GM18507 (cell line): ENCODE measurements around the gene ZBTB4.
"Not testable (repeated sequence)": the region's sequence is repeated elsewhere in the genome, so short reads cannot be mapped to it uniquely, and the experiment has no call there.

ENCODE experiments used
- DNase-seq: peaks from one replicate; pipeline ENCODE4 v3.0.0; 2011; ENCODE audit warnings: low read depth; ENCODE audit not compliant: insufficient read length; ENCODE audit errors: extremely low spot score
- FAIRE-seq: peaks from 2 replicates; lab custom pipeline; 2011; peaks lifted over from hg19 to GRCh38; lab: Jason Lieb, UNC

ZBTB4 gene

DNA sequence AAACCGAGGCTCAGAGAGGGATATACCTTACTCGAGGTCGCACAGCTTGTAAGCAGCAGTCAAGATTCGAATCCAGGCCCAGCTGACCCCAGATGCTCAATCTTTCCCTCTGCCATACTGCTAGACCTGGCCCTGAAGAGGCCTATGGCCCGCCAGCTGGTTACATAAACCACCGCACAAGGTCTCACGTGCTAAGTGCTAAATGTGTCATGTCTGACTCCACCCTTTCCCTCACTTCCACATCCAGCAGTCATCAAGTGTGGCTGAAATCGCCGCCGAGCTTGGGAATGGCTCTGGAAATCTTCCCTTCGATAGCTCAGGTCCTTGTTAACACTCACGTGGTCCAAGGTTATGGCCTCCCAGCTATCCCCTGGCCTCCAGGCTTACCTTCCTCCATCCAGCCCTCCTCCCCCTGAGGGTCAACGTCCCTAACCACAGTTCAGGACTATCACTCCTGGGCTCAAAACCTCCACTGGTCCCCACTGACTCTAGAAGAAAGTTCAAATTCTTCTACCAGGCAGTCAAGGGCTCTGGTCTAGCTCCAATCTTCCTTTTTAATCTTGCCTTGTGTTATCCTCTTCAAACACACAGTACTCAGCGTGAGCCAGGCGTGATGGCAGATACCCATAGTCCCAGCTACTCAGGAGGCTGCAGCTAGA lies 3.5 kb downstream of the ZBTB4 start:
- DNase-seq (no peak), FAIRE-seq (no peak)

- DNase-seq, FAIRE-seq: not testable (repeated sequence)
These were observed 4.7 kb downstream of the ZBTB4 start for GRCh38 chr17:7474767-7475166.

DNA sequence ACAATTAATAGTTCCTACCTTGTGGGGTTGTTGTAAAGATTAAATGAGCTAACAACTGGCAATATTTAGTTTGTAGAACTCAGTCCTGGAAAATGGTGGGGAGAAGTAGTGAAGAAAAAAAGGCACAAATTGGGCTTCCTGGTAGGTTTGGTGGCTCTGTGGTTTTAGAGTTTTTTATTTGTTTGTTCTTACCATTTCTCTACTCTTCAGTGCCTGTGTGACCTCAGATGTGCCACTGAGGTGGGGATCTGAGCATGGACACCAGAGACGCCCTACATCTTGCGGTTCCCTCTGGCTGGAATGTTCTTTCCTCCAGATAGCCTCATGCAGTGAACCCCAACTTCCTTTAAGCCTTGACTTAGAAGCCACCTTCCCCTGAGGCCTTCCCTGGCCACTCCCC lies 7.7 kb downstream of the ZBTB4 start:
- FAIRE-seq, result no peak

GRCh38 chr17:7470457-7470973 lies 8.9 kb downstream of the ZBTB4 start:
- FAIRE-seq, DNase-seq: not testable (repeated sequence)

More for the DNA sequence above, 7.7 kb downstream of the ZBTB4 start:
- DNase-seq, result no peak

- not testable (repeated sequence) for FAIRE-seq, DNase-seq
These were observed 9.6 kb downstream of the ZBTB4 start for GRCh38 chr17:7469843-7470242.

DNA sequence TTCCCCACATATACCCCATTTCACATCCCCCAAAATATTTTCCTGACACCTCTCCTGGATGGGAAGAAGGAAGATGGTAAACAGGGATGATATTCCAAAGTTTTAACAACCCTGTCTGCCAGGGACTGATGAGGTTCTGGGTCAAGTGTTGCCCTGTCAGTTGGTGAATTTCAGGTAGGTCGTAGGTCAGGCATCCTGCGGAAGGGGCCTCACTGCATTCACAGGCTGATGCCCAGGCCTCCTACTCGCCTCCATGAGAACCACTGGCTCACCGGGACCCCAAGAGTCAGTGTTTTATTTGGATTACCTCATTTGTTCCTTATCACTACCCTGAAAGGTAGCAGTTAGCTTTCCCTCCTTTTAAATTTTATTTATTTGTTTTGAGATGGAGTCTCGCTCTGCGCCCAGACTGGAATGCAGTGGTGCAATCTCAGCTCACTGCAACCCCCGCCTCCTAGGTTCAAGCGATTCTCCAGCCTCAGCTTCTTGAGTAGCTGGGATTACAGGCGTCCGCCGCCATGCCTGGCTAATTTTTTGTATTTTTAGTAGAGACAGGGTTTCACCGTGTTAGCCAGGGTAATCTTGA lies 10.5 kb downstream of the ZBTB4 start:
- FAIRE-seq, result no peak
- no peak for DNase-seq

DNA sequence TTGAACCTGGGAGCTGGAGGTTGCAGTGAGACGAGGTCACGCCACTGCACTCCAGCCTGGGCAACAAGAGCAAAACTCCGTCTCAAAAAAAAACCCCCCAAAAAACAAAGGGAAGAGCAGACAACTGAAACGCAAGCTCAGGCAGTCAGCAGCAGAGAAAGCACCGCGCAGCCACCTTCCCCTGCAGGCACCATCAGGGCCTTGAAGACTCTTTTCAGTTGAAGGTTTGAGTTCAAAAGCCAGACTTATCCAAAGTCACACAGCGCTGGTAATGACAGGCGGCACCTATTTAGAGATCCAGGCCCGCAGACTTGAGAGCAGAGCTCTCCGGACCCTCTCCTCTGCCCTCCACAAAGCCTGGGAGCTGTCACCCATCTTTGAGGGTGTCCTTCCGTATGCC lies 11.1 kb downstream of the ZBTB4 start:
- FAIRE-seq, result no peak
- DNase-seq, result no peak

DNA sequence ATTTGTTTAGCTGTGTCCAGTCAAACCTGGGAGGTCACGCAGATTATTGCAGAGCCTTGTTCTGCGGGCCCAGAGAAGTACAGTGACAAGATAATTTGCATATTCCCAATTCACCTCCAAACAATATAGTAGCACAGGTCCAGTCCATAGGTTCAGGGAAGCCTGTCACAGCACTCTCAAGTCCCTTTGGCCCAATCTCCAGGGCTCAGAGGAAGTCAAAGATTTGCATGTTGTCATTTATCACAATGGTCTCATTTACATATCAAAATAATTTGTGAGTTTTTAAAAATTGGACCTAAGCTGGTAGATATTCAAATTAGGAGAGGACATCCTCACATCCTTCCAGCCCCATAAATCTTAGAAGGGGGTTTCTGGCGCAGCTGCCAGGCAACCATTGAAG lies 11.9 kb downstream of the ZBTB4 start:
- DNase-seq (no peak), FAIRE-seq (no peak)

DNA sequence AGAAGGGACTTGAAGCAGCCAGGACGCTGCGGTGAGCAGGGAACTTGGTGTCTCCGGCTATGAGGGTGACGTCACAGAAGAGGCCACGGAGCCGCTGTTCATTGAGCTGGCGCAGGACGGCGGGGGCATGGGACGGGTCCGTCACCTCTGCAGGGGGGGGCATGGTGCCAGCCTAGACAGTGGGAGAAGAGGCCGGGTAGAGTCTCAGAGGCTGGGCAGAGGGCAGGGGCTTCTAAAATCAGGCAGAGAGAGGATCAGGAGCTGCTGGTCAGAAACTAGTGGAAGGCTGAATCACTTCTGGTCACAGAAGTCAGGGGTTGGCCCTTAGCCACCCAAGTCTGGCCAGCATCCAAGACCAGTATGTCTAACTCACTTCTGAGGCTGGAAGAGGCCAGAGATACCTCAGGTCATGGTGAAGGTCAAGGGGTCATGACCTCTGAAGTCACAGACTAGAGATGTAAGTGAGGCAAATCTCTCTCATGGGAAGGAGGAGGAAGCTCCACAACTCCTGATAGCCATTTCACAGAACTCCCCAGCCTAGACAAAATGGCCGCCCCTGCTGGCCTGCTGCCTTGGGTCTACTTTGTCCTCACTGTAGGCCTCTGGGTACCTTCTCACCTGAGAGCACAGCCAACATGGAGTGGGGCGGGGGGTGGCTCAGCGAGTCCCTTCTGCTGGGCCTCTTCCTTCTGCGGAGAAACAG lies 12.6 kb downstream of the ZBTB4 start:
- DNase-seq (no peak), FAIRE-seq (no peak)

DNA sequence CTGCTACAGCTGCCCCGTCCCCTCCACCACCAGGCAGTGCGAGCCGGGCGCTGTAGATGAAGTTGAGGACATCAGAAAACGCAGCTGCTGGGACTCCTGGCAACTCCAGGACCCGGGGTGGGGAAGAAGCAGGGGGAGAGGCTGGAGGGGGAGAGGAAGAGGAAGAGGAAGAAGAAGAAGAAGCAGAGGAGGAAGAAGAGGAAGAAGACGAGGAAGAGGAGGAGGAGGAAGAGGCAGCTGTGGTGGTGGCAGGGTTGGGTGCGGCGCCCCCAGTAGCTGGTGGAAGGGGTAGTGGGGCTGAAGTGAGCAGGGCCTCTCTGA lies 13.2 kb downstream of the ZBTB4 start:
- DNase-seq (no peak), FAIRE-seq (no peak)

GRCh38 chr17:7465597-7466275 lies 13.7 kb downstream of the ZBTB4 start:
- no peak for FAIRE-seq
- DNase-seq, result no peak

DNA sequence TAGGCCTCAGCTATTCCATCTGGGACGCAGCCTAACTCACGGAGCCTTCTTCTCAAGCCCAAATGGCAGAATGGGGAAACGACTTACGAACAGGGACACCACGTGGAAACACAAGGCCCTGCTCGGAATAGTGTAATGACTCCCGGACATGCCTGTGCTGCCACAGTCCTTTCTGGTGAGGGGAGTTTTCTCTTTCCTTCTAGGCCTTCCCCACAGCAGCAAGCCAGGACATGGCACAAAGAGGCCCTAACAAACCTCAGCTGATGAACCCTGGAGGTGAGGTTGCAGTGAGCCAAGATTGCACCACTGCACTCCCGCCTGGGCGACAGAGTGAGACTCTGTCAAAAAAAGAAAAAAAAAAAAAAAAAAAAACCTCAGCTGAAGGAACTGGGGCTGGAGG lies 15.3 kb downstream of the ZBTB4 start:
- DNase-seq, result no peak
- FAIRE-seq, result no peak

DNA sequence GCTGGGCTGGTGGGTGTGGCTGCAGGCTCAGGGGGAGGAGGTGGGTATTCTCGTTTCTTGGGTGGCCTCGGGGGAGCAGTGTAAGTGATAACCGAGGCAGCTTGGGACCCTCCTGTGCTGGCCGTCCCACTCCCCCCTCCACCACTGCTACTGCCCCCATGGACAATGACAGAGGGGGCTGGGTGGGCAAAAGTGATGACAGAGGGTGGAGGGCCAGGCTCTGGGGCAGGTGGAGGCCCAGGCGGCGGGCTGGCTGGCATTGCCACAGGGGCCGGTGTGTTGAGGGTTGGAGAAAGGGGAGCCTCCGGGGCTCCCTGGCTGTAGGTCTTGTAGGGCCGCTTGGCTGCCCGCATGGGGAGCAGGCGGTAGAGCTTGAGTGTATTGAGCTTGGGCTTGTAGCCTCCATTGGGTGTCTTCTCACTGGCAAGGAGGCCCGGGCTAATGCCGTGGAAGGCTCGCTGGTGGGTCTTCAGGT lies 16.0 kb downstream of the ZBTB4 start:
- no peak for FAIRE-seq
- DNase-seq, result no peak

DNA sequence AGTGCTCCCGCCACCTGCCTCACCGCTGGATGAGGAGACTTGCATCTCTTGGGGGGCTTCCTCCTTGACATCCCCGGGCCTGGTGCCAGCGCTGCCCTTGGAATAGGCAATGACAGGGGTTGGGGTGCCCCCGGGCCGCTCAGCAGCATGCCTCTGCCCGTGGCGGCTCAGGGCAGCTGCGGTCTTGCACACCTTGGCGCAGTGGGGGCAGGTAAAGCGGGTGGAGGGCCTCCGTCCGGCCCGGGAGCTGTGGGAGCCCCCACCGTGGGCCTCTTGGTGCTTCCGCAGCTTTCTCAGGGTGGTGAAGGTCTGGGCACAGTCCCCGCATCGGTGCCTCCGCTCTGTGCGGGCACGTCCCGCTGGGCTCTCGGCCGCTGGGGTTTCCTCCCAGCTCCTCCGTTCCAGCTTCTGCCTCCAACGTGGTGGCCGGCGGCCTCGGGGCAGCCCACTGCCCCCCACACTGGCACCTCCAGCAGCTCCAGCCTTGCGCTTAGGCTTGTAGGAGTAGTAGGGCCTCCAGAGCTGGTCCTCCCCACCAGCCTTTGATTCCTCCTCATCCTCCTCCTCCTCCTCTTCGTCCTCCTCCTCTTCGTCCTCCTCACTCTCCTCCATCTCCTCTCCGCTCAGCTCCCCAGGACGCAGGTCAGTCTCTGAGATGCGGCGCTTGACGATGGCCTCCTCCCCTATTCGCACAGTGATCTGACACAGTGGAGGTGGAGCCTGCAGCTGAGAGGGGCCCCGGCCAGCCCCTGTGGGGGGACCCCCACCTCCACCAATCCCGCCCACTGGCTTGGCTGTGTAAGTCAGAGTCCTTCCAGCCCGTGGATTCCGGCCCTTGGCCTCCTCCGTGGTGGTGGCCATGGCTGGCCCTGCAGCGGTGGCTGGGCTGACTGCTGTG lies 16.7 kb downstream of the ZBTB4 start:
- no peak for FAIRE-seq
- no peak for DNase-seq

GRCh38 chr17:7460850-7461660 lies 18.4 kb downstream of the ZBTB4 start:
- DNase-seq, result no peak
- no peak for FAIRE-seq

DNA sequence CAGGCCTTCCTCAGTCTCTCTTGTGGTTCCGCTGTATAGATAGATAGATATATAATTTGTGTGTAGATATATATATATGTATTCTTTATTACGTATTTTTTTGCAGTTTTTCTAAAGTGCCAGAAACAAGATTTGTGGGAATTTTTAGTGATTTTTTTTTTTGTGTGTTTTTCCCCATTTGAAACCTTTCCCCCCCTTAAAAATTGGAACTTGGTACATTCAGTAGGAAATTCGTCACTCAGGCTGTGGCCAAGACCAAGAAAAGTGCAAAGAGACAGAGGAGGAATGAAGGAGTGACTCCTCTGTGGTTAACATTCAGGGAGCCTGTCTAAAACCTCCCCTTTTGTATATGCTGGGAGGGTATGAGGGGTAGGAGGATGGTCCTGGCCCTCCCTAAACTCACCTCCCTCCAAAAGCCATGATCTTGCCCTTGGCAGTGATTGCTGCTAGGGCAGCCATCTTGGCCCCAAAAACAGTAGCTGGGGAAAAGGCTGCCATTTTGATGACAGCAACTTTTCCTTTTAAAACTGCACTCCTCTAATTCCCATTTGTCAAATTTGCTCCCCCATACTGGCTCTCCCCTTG lies 19.4 kb downstream of the ZBTB4 start:
- no peak for FAIRE-seq
- no peak for DNase-seq

DNA sequence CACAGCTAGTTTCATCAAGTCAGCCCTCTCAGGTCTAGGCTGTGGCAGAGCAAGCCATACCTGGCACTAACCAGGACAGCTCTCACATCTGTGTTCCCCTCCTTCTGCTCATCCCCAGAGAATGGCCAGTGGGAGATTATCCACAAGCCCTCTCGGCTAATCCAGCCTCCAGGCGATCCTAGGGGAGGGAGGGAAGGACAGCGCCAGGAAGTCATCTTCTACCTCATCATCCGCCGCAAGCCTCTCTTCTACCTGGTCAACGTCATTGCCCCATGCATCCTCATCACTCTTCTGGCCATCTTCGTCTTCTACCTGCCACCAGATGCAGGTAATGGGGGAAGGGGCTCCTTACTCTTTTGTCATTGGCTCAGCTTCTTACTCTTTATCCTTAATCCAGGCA lies 31.0 kb downstream of the ZBTB4 start:
- no peak for FAIRE-seq
- no peak for DNase-seq

DNA sequence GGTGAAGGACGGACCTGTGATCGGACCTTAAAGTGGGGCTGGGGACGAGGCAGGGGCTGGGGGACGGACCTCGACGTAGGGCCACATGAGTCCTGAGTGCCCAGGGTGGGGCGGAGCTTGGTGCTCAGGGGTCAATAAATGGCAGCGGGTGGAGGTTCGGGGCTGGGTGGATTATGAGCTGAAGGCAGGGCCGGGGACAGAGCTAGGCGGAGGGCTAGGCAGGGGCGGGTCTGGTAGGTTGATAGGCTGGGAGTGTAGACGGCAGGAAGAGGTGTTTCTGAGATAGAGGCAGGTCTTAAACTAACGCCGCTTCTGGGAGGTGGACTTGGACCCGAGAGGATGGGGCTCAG lies 33.8 kb downstream of the ZBTB4 start:
- FAIRE-seq, result peak; percentile 42
- DNase-seq, result no peak
